Measurements from ENCODE around the gene ONECUT3. TPM values are rescaled to one million over a fixed set of nuclear protein-coding genes. Genes with fewer than 3 reads are reported as not detected.

Gene ONECUT3
- total RNA-seq, 2 experiments from 2014 or later: not detected

- Mint-ChIP-seq H3K9me3 (no peaks in the 10 kb centered on the region), H3K4me1 (peaks cover 8% of the 10 kb centered on the region), H3K27ac (no peak overlapping the region), H3K36me3 (ENCODE audit: low read depth) (peaks cover 9% of the 10 kb centered on the region), H3K4me3 (no peak overlapping the region), H3K27me3 (no peaks in the 10 kb centered on the region)
- ChIA-PET POLR2A (no interaction called here), CTCF (no interaction called here)
- DNase-seq: no peak
Measured at GRCh38 chr19:1806184-1807029, 53.1 kb downstream of the ONECUT3 start.

DNA sequence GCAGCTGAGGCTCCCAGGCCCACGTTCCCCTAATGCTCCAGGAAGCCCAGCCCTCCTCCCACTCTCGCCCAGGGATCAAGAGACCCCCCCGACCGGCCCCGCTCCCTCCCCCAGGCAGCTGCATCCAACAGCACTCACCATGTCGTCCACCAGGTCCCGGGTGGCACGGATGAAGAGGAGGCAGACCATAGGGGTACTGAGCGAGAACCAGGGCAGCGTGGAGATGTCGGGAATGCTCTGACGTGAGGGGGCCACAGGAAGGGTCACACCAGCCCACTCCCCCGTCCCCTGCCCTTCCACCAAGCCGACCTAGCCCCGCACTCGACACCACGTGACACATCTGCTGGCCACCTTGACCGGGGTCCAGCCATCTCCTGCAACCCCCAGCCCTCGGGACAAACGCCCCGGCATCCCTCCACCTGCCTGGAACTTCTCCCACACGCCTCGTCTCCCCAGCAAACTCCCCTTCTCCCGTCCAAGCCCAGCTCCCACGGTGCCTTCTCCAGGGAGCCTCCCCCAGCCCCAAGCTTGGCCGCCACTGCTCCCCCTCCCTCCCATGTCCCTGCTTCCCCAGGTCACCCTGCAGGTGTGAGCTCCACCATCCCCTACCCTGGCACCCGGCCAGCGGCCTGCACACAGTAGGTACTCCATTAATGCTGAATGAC is 53.9 kb downstream of the ONECUT3 start:
- Mint-ChIP-seq H3K4me1 (peaks cover 11% of the 10 kb centered on the region), H3K27me3 (no peaks in the 10 kb centered on the region), H3K4me3 (no peak overlapping the region), H3K9me3 (no peaks in the 10 kb centered on the region), H3K27ac (no peak overlapping the region), H3K36me3 (ENCODE audit: low read depth) (peaks cover 9% of the 10 kb centered on the region)
- ChIA-PET CTCF (no interaction called here), POLR2A (no interaction called here)
- no peak for DNase-seq

GRCh38 chr19:1807695-1808394 is 54.5 kb downstream of the ONECUT3 start:
- no peaks in the 10 kb centered on the region for H3K27me3 Mint-ChIP-seq
- H3K9me3 Mint-ChIP-seq: no peaks in the 10 kb centered on the region
- POLR2A ChIA-PET: no interaction called here
- CTCF ChIA-PET: no interaction called here
- H3K36me3 Mint-ChIP-seq (ENCODE audit: low read depth): peaks cover 5% of the 10 kb centered on the region
- H3K27ac Mint-ChIP-seq: no peak overlapping the region
- H3K4me3 Mint-ChIP-seq: no peak overlapping the region
- peaks cover 15% of the 10 kb centered on the region for H3K4me1 Mint-ChIP-seq
- no peak for DNase-seq

GRCh38 chr19:1808395-1808731 is 55.1 kb downstream of the ONECUT3 start:
- Mint-ChIP-seq H3K4me1 (peaks cover 20% of the 10 kb centered on the region), H3K27ac (no peak overlapping the region), H3K9me3 (no peaks in the 10 kb centered on the region), H3K27me3 (no peaks in the 10 kb centered on the region), H3K36me3 (ENCODE audit: low read depth) (no peaks in the 10 kb centered on the region), H3K4me3 (no peak overlapping the region)
- POLR2A ChIA-PET: interaction anchor here (0.6 kb wide), 1 partner anchor 820 kb away, joined by 3 read pairs; no protein-coding TSS in a partner anchor
- CTCF ChIA-PET: no interaction called here
- DNase-seq: no peak

- no peak overlapping the region for H3K27ac Mint-ChIP-seq
- no peaks in the 10 kb centered on the region for H3K36me3 Mint-ChIP-seq (ENCODE audit: low read depth)
- no peak for DNase-seq
- ChIA-PET CTCF (no interaction called here), POLR2A (interaction anchor here (0.6 kb wide), 1 partner anchor 12 kb away, joined by 3 read pairs; no protein-coding TSS in a partner anchor)
- H3K4me1 Mint-ChIP-seq: peaks cover 27% of the 10 kb centered on the region
- H3K9me3 Mint-ChIP-seq: no peaks in the 10 kb centered on the region
- no peaks in the 10 kb centered on the region for H3K27me3 Mint-ChIP-seq
- no peak overlapping the region for H3K4me3 Mint-ChIP-seq
Measured at GRCh38 chr19:1809678-1810077, 56.4 kb downstream of the ONECUT3 start.

DNA sequence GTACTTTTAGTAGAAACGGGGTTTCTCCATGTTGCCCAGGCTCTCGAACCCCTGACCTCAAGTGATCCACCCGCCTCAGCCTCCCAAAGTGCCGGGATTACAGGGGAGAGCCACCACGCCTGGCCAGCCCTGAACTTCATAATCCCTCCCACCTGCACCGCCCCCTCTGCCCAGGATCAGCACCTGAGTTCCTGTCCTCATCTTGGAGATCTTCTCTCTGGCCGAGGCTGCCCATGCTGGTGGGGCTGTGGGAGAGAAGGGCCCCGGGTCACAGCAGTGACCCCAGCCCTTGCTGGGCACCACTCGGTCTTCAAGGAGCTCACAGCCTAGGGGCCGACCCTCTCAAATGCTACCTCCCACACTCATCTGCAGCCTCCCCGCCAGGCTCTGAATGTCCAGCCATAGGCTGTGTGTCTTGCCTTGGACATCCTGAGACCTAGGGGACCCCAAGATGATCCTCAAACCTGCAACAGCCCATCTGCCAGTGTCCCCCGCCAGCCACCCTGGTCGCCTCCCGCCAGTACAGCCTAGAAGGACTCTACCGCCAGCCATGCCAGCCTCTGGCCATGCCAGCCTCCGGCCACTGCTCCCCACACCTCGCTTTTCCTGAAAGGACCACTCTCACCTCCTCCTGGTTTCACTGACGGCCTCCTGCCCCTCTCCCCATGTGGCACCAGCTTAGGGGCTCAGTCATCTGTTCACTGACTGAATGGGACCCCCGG is 57.3 kb downstream of the ONECUT3 start:
- no peak for DNase-seq
- Mint-ChIP-seq H3K9me3 (no peaks in the 10 kb centered on the region), H3K4me3 (peak overlapping the region; percentile 92), H3K27me3 (no peaks in the 10 kb centered on the region), H3K27ac (no peak overlapping the region), H3K4me1 (peaks cover 27% of the 10 kb centered on the region), H3K36me3 (ENCODE audit: low read depth) (peaks cover 4% of the 10 kb centered on the region)
- POLR2A ChIA-PET: no interaction called here
- CTCF ChIA-PET: interaction anchor here (1.6 to 1.7 kb wide), 2 partner anchors 28 to 265 kb away, joined by 3 to 6 read pairs; no protein-coding TSS in a partner anchor

- H3K4me1 Mint-ChIP-seq: peaks cover 27% of the 10 kb centered on the region
- ChIA-PET CTCF (interaction anchor here (1.0 to 1.7 kb wide), 3 partner anchors 27 to 266 kb away, joined by 3 to 6 read pairs (median 3); no protein-coding TSS in a partner anchor), POLR2A (interaction anchor here (1.1 kb wide), 1 partner anchor 218 kb away, joined by 3 read pairs; the partner anchor contains the start of gene MBD3)
- H3K27me3 Mint-ChIP-seq: no peaks in the 10 kb centered on the region
- DNase-seq: peak; percentile 52
- peak overlapping the region; percentile 73 for H3K27ac Mint-ChIP-seq
- no peaks in the 10 kb centered on the region for H3K9me3 Mint-ChIP-seq
- peaks cover 4% of the 10 kb centered on the region for H3K36me3 Mint-ChIP-seq (ENCODE audit: low read depth)
- H3K4me3 Mint-ChIP-seq: peak overlapping the region; percentile 92
Measured at GRCh38 chr19:1811472-1811894, 58.2 kb downstream of the ONECUT3 start.

- DNase-seq: peak; percentile 90
- peaks cover 9% of the 10 kb centered on the region for H3K36me3 Mint-ChIP-seq (ENCODE audit: low read depth)
- peaks cover 27% of the 10 kb centered on the region for H3K4me1 Mint-ChIP-seq
- no peaks in the 10 kb centered on the region for H3K27me3 Mint-ChIP-seq
- ChIA-PET POLR2A (interaction anchor here (1.1 kb wide), 1 partner anchor 219 kb away, joined by 3 read pairs; the partner anchor contains the start of gene MBD3), CTCF (interaction anchor here (1.0 to 1.7 kb wide), 3 partner anchors 26 to 266 kb away, joined by 3 to 6 read pairs (median 3); no protein-coding TSS in a partner anchor)
- H3K9me3 Mint-ChIP-seq: no peaks in the 10 kb centered on the region
- H3K4me3 Mint-ChIP-seq: peak within 1 kb of the TSS; percentile 92
- peak within 1 kb of the TSS; percentile 97 for H3K27ac Mint-ChIP-seq
Measured at GRCh38 chr19:1811942-1812425, 58.7 kb downstream of the ONECUT3 start, which contains the start of gene ATP8B3. Gene ATP8B3 (minus strand): TSS chr19:1812276. CDS start chr19:1811736, 540 bp downstream.

DNA sequence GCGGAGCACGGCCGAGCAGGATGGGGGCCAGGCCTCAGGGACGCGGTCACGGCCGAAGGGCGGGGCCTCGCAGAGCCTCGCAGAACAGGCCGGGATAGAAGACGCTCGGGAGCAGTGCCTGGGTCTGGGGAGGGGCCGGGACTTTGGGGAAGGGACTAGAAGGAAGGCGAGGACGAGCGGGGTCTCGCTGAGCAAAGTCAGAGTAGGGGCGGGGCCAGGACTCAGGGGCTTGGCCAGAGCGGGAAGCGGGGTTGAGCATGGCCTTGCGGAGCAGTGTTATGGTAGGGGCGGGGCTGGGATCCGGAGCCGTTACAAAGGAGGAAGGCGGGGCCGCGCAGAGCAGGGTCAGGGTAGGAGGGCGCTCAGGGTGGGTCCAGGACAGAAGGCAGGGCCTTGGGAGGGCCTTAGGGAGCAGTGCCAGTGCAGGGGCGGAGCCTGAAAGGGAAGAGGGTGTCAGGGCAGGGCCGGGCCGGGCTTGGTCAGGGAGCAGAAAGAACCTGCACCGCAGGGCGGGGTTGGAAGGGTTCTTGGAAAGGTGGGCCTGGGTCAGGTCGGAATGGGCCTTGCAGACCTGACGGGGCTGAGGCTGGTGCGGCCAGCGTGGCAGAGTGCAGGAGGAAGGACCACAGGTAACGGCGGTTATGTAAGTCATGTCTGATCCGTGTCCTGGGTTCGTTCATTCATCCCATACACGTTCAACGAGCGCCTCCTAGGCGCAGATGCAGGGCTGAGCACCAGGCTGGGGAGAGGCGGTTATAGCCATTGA is 59.3 kb downstream of the ONECUT3 start:
- Mint-ChIP-seq H3K27me3 (no peaks in the 10 kb centered on the region), H3K36me3 (ENCODE audit: low read depth) (peaks cover 13% of the 10 kb centered on the region), H3K9me3 (no peaks in the 10 kb centered on the region), H3K4me3 (peak overlapping the region; percentile 92), H3K27ac (peak overlapping the region; percentile 97), H3K4me1 (peaks cover 27% of the 10 kb centered on the region)
- DNase-seq: peak; percentile 98
- ChIA-PET POLR2A (no interaction called here), CTCF (interaction anchor here (1.0 to 2.3 kb wide), 4 partner anchors 14 to 140 kb away, joined by 3 to 12 read pairs (median 4); no protein-coding TSS in a partner anchor)

- DNase-seq: no peak
- peak overlapping the region; percentile 97 for H3K27ac Mint-ChIP-seq
- H3K9me3 Mint-ChIP-seq: no peaks in the 10 kb centered on the region
- ChIA-PET POLR2A (no interaction called here), CTCF (interaction anchor here (1.3 to 2.3 kb wide), 2 partner anchors 13 to 24 kb away, joined by 3 to 12 read pairs; no protein-coding TSS in a partner anchor)
- no peaks in the 10 kb centered on the region for H3K27me3 Mint-ChIP-seq
- peak overlapping the region; percentile 92 for H3K4me3 Mint-ChIP-seq
- H3K4me1 Mint-ChIP-seq: peaks cover 27% of the 10 kb centered on the region
- H3K36me3 Mint-ChIP-seq (ENCODE audit: low read depth): peaks cover 16% of the 10 kb centered on the region
Measured at GRCh38 chr19:1813192-1814182, 60.2 kb downstream of the ONECUT3 start.

DNA sequence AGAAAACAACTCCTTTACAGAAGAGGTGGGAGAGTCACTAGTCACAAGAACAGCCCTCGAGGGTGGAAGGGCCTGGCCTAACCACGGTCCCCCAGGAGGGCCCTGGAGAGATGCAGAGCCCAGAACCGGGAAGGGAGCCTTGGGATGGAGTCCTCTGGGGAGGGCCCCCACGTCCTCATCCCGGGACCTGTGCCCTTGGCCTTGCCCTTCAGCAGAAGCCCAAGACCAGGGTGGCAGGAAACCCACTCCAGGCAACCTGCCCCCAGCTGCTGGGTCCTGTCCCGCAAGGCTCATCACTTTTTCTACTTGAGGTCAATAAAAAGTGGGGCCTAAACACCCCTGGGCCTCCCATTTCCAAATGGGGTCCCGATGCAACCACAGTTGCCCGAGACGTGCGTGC is 61.1 kb downstream of the ONECUT3 start:
- peaks cover 16% of the 10 kb centered on the region for H3K36me3 Mint-ChIP-seq (ENCODE audit: low read depth)
- H3K4me1 Mint-ChIP-seq: peaks cover 27% of the 10 kb centered on the region
- H3K27me3 Mint-ChIP-seq: no peaks in the 10 kb centered on the region
- no peaks in the 10 kb centered on the region for H3K9me3 Mint-ChIP-seq
- ChIA-PET CTCF (interaction anchor here (1.3 to 2.3 kb wide), 2 partner anchors 12 to 23 kb away, joined by 3 to 12 read pairs; no protein-coding TSS in a partner anchor), POLR2A (interaction anchor here (1.1 kb wide), 1 partner anchor 12 kb away, joined by 4 read pairs; no protein-coding TSS in a partner anchor)
- no peak overlapping the region for H3K4me3 Mint-ChIP-seq
- DNase-seq: no peak
- H3K27ac Mint-ChIP-seq: no peak overlapping the region

Measured in activated CD4-positive, alpha-beta memory T cell treated with anti-CD3 and anti-CD28 coated beads, Interleukin-2, amount 10 ng/mL, durations not matched to agents 7 days and 5 days (primary cell).